Liver (tissue), 3 donors: Measurements from ENCODE around the gene GPR107.

Experiments
- CTCF ChIP-seq: fragments of 150-350 bp; IDR thresholded peaks from 2 replicates; pipeline ENCODE4 v1.5.1; 2017; ENCODE audit warnings: improper control_type of control experiment, low read depth, low read length; ENCODE audit not compliant: missing input control
- EGR1 ChIP-seq, 2 donors: IDR thresholded peaks; 2 replicates each; pipeline ENCODE4 v1.6.1; 2016 to 2018; ENCODE audit warnings: antibody characterized with exemption in 2 of 2, low read depth in 2 of 2
- FOXA1 ChIP-seq: IDR thresholded peaks from 2 replicates; pipeline ENCODE4 v1.6.1; 2016; ENCODE audit warnings: antibody characterized with exemption
- GABPA ChIP-seq, 2 donors: IDR thresholded peaks in 1 of 2; conservative IDR thresholded peaks in 1 of 2; 2 replicates each; pipeline ENCODE4 v1.6.1; 2016; ENCODE audit warnings: antibody characterized with exemption in 2 of 2, mild to moderate bottlenecking in 1 of 2, moderate library complexity in 1 of 2
- HNF4A ChIP-seq, 2 donors: conservative IDR thresholded peaks; 2 replicates each; pipeline ENCODE4 v1.6.1; 2016; ENCODE audit warnings: antibody characterized with exemption in 2 of 2, mild to moderate bottlenecking in 2 of 2
- RAD21 ChIP-seq, 2 donors: IDR thresholded peaks; 2 replicates each; pipeline ENCODE4 v1.6.1; 2016; ENCODE audit warnings: antibody characterized with exemption in 2 of 2, mild to moderate bottlenecking in 2 of 2
- REST ChIP-seq: IDR thresholded peaks from 2 replicates; pipeline ENCODE4 v1.6.1; 2016; ENCODE audit warnings: antibody characterized with exemption, mild to moderate bottlenecking
- SP1 ChIP-seq: IDR thresholded peaks from 2 replicates; pipeline ENCODE4 v1.6.1; 2018; ENCODE audit warnings: antibody characterized with exemption, mild to moderate bottlenecking
- TAF1 ChIP-seq: conservative IDR thresholded peaks from 2 replicates; pipeline ENCODE4 v1.6.1; 2016; ENCODE audit warnings: antibody characterized with exemption, mild to moderate bottlenecking
- YY1 ChIP-seq: IDR thresholded peaks from 2 replicates; pipeline ENCODE4 v1.6.1; 2016; ENCODE audit warnings: antibody characterized with exemption, mild to moderate bottlenecking
- TF ChIP-seq, protein P1 (sequence below): IDR thresholded peaks from 2 replicates; pipeline ENCODE4 v1.6.1; 2016; ENCODE audit warnings: antibody characterized with exemption
- TF ChIP-seq, protein P2 (sequence below): IDR thresholded peaks from 2 replicates; pipeline ENCODE4 v1.6.1; 2016; ENCODE audit warnings: antibody characterized with exemption
- TF ChIP-seq, protein P3 (sequence below): IDR thresholded peaks from 2 replicates; pipeline ENCODE4 v1.6.1; 2016; ENCODE audit warnings: antibody characterized with exemption
- donor health status: healthy.
- donor health status: healthy.

DNA sequence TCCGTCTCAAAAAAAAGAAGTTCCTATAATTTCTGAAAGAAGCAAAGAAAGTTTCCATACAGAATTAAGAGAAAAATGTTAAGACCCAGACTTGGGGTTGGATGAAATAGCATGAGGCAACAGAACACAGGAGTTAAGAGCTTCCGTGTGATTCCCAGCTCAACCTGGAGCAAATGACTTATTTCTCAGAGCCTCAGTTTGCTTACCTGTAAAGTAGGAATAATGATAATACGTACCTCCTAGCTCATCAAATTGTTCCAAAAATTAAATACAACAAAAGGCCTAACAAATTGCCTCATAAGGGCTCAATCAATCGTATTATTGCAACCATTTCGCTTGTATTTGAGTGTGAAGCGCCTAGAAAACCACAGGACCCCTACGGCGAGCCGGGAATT lies 600 bp upstream of the GPR107 start:
- no peak for TF ChIP-seq CTCF
- no peak for TF ChIP-seq REST
- TF ChIP-seq EGR1 (IDR thresholded peaks at IDR 0.05; ENCODE audit: low read depth in 2 of 2), result no peak
- TF ChIP-seq, protein P1, sequence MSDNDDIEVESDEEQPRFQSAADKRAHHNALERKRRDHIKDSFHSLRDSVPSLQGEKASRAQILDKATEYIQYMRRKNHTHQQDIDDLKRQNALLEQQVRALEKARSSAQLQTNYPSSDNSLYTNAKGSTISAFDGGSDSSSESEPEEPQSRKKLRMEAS, result no peak
- TF ChIP-seq, protein P2, sequence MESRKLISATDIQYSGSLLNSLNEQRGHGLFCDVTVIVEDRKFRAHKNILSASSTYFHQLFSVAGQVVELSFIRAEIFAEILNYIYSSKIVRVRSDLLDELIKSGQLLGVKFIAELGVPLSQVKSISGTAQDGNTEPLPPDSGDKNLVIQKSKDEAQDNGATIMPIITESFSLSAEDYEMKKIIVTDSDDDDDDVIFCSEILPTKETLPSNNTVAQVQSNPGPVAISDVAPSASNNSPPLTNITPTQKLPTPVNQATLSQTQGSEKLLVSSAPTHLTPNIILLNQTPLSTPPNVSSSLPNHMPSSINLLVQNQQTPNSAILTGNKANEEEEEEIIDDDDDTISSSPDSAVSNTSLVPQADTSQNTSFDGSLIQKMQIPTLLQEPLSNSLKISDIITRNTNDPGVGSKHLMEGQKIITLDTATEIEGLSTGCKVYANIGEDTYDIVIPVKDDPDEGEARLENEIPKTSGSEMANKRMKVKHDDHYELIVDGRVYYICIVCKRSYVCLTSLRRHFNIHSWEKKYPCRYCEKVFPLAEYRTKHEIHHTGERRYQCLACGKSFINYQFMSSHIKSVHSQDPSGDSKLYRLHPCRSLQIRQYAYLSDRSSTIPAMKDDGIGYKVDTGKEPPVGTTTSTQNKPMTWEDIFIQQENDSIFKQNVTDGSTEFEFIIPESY, result no peak
- TF ChIP-seq GABPA (IDR thresholded peaks at IDR 0.05 in 1 of 2, conservative IDR thresholded peaks at IDR 0.05 in 1 of 2), result no peak
- TF ChIP-seq, protein P3, sequence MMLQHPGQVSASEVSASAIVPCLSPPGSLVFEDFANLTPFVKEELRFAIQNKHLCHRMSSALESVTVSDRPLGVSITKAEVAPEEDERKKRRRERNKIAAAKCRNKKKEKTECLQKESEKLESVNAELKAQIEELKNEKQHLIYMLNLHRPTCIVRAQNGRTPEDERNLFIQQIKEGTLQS, result no peak
- TF ChIP-seq SP1, result no peak
- no peak for TF ChIP-seq YY1
- TF ChIP-seq RAD21 (IDR thresholded peaks at IDR 0.05), result no peak
- TF ChIP-seq HNF4A (conservative IDR thresholded peaks at IDR 0.05), result no peak
- no peak for TF ChIP-seq FOXA1
- TF ChIP-seq TAF1, result no peak
